Measurements from ENCODE around the gene ELAVL2.
A peak's percentile ranks its signal among the peaks of the same experiment; 100 is the strongest.

ELAVL2 gene

DNA sequence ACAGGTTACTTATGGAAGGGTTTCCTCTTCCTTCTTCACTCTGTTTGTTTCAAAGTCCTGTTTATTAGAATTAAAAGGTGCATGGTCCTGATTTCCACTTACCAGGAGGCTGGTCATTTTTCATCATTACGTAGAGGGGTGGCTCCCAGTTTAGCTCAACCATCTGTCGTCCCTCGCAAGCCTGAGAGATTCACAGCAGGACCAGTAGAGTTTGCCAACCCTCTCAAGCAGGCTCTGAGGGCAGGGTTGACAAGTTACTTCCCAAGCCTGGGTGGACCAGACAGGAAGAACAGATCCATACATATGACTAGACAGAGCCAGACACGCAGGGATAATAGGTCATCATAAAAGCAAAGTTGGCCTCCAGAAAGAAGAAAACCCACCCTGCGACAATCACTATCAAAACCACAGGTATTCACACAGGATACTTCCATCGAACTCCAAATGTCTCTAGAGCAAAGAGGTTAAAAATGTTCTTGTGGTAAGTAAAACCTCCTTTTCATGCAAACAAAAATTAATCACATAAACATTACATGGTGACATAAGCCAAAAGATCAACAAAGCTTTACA lies 151.9 kb downstream of the ELAVL2 start:
- Histone ChIP-seq H3K9me3 (ENCODE audit: severe bottlenecking) (no peaks in the 10 kb centered on the region), H3K27ac (peak overlapping the region; percentile 75), H3K27me3 (ENCODE audit: insufficient read depth, low read depth, severe bottlenecking) (no peaks in the 10 kb centered on the region), H3K4me3 (ENCODE audit: low read depth, low read length) (no peak overlapping the region), H3K36me3 (peaks cover 10% of the 10 kb centered on the region)
- DNase-seq = peak; percentile 80
- TF ChIP-seq, protein P1, sequence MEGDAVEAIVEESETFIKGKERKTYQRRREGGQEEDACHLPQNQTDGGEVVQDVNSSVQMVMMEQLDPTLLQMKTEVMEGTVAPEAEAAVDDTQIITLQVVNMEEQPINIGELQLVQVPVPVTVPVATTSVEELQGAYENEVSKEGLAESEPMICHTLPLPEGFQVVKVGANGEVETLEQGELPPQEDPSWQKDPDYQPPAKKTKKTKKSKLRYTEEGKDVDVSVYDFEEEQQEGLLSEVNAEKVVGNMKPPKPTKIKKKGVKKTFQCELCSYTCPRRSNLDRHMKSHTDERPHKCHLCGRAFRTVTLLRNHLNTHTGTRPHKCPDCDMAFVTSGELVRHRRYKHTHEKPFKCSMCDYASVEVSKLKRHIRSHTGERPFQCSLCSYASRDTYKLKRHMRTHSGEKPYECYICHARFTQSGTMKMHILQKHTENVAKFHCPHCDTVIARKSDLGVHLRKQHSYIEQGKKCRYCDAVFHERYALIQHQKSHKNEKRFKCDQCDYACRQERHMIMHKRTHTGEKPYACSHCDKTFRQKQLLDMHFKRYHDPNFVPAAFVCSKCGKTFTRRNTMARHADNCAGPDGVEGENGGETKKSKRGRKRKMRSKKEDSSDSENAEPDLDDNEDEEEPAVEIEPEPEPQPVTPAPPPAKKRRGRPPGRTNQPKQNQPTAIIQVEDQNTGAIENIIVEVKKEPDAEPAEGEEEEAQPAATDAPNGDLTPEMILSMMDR (IDR thresholded peaks at IDR 0.05; ENCODE audit: low read depth, low read length) = no peak

DNA sequence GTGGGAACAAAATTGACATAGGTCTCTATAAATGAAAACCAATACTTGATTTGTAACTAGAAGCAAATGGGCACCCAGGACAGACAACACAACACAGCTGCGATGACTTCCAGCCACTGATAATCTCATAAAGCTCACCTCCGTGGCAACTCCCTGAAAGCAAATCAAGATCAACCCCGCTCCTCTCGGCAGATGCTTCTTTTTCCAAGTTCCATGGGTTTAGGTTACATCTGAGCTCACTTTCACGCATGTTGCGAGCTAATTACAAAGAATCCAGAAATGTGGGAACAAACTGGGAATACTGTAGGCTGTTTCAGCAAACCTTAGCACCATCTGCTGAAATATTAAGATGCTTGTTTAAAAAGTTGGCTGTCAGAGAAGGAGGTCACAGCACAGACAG lies 153.9 kb downstream of the ELAVL2 start:
- peak; percentile 30 for DNase-seq
- H3K27me3 ChIP-seq (ENCODE audit: insufficient read depth, low read depth, severe bottlenecking) = no peaks in the 10 kb centered on the region
- H3K27ac ChIP-seq = no peak overlapping the region
- H3K36me3 ChIP-seq = peaks cover 14% of the 10 kb centered on the region
- TF ChIP-seq, protein P1 (IDR thresholded peaks at IDR 0.05; ENCODE audit: low read depth, low read length) = no peak
- H3K9me3 ChIP-seq (ENCODE audit: severe bottlenecking) = no peaks in the 10 kb centered on the region
- H3K4me3 ChIP-seq (ENCODE audit: low read depth, low read length) = no peak overlapping the region

DNA sequence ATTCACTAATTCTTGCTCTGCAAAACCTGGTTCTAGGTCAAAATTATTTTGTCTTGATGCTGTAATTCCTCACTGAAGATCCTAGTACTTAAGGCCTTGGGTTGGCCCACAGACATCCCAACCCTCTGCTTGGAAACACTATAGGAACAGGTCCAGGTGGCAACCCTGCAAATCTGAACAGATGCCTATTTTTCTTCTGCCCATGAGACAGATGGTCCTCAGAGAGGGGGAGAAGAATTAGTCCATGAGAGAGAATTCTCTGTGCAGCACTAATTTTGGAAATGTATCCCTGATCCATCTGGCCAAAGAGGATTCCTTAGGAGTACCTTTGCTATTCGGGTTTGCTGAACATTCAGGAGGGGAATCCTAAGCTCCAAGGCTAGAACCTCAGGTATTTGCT lies 156.3 kb downstream of the ELAVL2 start:
- peak; percentile 52 for DNase-seq
- Histone ChIP-seq H3K36me3 (peaks cover 17% of the 10 kb centered on the region), H3K4me3 (ENCODE audit: low read depth, low read length) (no peak overlapping the region), H3K27me3 (ENCODE audit: insufficient read depth, low read depth, severe bottlenecking) (no peaks in the 10 kb centered on the region), H3K9me3 (ENCODE audit: severe bottlenecking) (no peaks in the 10 kb centered on the region), H3K27ac (no peak overlapping the region)
- TF ChIP-seq, protein P1 (IDR thresholded peaks at IDR 0.05; ENCODE audit: low read depth, low read length) = no peak

DNA sequence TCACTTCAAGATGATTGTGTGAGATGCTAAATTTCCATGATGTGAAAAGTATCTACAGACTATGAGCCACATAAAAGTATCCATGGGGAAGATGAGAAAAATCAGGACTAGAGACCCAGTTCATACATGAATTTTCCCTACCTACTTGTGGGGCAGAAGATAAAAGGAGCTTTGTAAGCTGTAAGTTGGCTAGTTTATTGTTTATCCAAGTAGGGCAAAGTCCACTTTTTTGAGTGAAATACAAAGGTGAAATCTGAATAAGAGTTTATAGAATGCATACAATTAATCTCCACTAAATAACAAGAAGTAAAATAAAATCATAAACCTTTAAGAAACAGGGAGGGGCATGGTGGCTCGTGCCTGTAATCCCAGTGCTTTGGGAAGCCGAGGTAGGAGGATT lies 160.4 kb downstream of the ELAVL2 start:
- Histone ChIP-seq H3K36me3 (peaks cover 10% of the 10 kb centered on the region; the same call in 1 of the 2 replicates), H3K4me3 (ENCODE audit: low read depth, low read length) (no peak overlapping the region), H3K27me3 (ENCODE audit: insufficient read depth, low read depth, severe bottlenecking) (no peaks in the 10 kb centered on the region), H3K27ac (no peak overlapping the region), H3K9me3 (ENCODE audit: severe bottlenecking) (no peaks in the 10 kb centered on the region)
- no peak for DNase-seq
- TF ChIP-seq, protein P1 (IDR thresholded peaks at IDR 0.05; ENCODE audit: low read depth, low read length) = no peak

DNA sequence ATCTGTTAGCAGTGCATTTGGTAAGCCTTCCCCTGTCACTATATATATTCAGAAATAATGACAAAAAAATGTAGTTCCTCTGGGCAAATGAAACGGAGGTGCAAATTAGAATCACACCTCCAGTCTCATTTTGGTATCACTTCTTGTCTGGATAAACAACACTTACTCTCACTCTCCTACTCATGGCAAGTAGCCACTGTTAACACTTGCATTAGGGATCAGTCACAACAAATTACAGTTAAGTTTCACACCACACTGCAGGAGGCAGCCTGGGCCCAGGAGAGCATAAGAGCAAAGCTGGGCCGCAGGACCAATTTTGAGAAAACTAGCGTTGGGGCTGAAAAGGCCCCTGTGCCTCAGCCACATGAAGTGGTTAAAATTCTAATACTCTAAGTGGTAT lies 161.0 kb downstream of the ELAVL2 start:
- Histone ChIP-seq H3K27ac (no peak overlapping the region), H3K4me3 (ENCODE audit: low read depth, low read length) (no peak overlapping the region), H3K9me3 (ENCODE audit: severe bottlenecking) (no peaks in the 10 kb centered on the region), H3K27me3 (ENCODE audit: insufficient read depth, low read depth, severe bottlenecking) (no peaks in the 10 kb centered on the region), H3K36me3 (peaks cover 10% of the 10 kb centered on the region; the same call in 1 of the 2 replicates)
- TF ChIP-seq, protein P1 (IDR thresholded peaks at IDR 0.05; ENCODE audit: low read depth, low read length) = no peak
- no peak for DNase-seq

DNA sequence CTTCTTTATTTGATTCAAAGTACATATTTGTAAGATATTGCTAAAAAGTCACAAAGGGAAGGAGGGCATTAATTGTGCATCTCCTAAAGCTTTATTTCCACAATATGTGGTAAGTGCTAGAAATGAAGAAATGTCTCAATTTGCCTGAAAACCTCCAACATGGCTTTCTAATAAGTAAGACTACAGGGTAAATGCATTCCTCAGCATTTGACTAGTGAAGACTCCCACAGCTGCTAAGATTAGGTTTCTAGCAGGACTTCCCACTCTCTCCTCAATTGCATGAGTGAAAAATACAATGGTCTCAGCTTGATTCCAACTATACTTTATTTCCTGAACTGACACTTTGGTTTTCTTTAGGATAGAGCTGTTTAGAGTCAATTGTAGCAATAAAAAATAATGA lies 162.1 kb downstream of the ELAVL2 start:
- H3K27ac ChIP-seq = no peak overlapping the region
- H3K9me3 ChIP-seq (ENCODE audit: severe bottlenecking) = no peaks in the 10 kb centered on the region
- TF ChIP-seq, protein P1 (IDR thresholded peaks at IDR 0.05; ENCODE audit: low read depth, low read length) = no peak
- H3K27me3 ChIP-seq (ENCODE audit: insufficient read depth, low read depth, severe bottlenecking) = no peaks in the 10 kb centered on the region
- no peak for DNase-seq
- no peak overlapping the region for H3K4me3 ChIP-seq (ENCODE audit: low read depth, low read length)
- H3K36me3 ChIP-seq = peaks cover 6% of the 10 kb centered on the region; the same call in 1 of the 2 replicates

All from WERI-Rb-1 (cell line).